T-helper 2 cell treated with Interferon-gamma antibody and Interleukin-4, amounts not matched to agents 5 μg/mL and 100 μg/mL, for 36 hours (primary cell): ENCODE results near the gene BASP1.
"Not testable (repeated sequence)": the region's sequence is repeated elsewhere in the genome, so short reads cannot be mapped to it uniquely, and the experiment has no call there.

Experiments used
- DNase-seq: peaks from one replicate; pipeline ENCODE4 v3.0.0; 2021; ENCODE audit warnings: low spot score
- H3K27ac Mint-ChIP-seq: one replicate; pipeline ENCODE4 v1.8.0; 2021; ENCODE audit warnings: mild to moderate bottlenecking, mixed read lengths
- H3K27me3 Mint-ChIP-seq: one replicate; pipeline ENCODE4 v1.8.0; 2021; ENCODE audit warnings: low read depth, mixed read lengths
- H3K36me3 Mint-ChIP-seq: one replicate; pipeline ENCODE4 v1.8.0; 2021; ENCODE audit warnings: low read depth, mixed read lengths
- H3K4me1 Mint-ChIP-seq: one replicate; pipeline ENCODE4 v1.8.0; 2021; ENCODE audit warnings: low read depth, mixed read lengths
- H3K4me3 Mint-ChIP-seq: one replicate; pipeline ENCODE4 v1.8.0; 2022; ENCODE audit warnings: mild to moderate bottlenecking, moderate library complexity, mixed read lengths
- H3K9me3 Mint-ChIP-seq: one replicate; pipeline ENCODE4 v1.8.0; 2021; ENCODE audit warnings: mixed read lengths

Gene BASP1

GRCh38 chr5:17308326-17309065 is 91.1 kb downstream of the BASP1 start:
- Mint-ChIP-seq H3K27ac (no peak overlapping the region), H3K9me3 (peaks cover 11% of the 10 kb centered on the region), H3K4me3 (no peak overlapping the region), H3K36me3 (no peaks in the 10 kb centered on the region), H3K4me1 (no peaks in the 10 kb centered on the region), H3K27me3 (no peaks in the 10 kb centered on the region)
- no peak for DNase-seq

DNA sequence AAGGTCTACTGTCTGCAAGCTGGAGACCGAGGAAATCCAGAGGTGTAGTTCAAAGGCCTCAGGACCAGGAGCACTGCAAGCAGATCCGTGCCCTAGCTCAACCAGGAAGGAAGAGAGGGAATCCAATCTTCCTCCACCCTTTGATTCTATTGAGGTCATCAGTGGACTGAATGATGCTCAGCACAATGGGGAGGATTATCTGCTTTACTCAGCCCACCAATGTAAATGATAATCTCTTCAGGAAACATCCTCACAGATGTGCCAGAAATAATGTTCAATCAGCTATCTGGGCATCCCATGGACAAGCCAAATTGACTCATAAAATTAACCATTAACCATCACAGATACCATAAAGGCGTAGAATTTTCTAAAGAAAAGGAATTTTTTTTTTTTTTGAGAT is 92.0 kb downstream of the BASP1 start:
- Mint-ChIP-seq H3K36me3 (no peaks in the 10 kb centered on the region), H3K4me1 (no peaks in the 10 kb centered on the region), H3K27me3 (no peaks in the 10 kb centered on the region), H3K9me3 (peaks cover 11% of the 10 kb centered on the region), H3K4me3 (no peak overlapping the region), H3K27ac (no peak overlapping the region)
- no peak for DNase-seq

DNA sequence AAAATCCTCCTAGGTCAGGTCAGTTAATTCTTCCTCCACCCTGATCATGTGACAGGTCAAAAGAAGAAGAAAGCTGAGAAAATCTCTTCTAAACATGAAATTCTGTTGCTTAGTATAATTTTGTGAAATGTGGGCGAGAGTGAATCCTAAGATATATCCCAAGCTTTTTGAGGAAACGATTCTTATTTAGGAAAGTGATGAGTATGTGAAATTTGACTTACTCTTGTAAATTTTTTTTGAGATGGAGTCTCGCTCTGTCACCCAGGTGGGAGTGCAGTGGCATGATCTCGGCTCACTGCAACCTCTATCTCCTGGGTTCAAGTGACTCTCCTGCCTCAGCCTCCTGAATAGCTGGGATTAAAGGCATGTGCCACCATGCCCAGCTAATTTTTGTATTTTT is 93.1 kb downstream of the BASP1 start:
- not testable (repeated sequence) for H3K36me3 Mint-ChIP-seq, H3K4me3 Mint-ChIP-seq, H3K4me1 Mint-ChIP-seq, H3K27me3 Mint-ChIP-seq, DNase-seq, H3K27ac Mint-ChIP-seq
- peaks cover 15% of the 10 kb centered on the region for H3K9me3 Mint-ChIP-seq

DNA sequence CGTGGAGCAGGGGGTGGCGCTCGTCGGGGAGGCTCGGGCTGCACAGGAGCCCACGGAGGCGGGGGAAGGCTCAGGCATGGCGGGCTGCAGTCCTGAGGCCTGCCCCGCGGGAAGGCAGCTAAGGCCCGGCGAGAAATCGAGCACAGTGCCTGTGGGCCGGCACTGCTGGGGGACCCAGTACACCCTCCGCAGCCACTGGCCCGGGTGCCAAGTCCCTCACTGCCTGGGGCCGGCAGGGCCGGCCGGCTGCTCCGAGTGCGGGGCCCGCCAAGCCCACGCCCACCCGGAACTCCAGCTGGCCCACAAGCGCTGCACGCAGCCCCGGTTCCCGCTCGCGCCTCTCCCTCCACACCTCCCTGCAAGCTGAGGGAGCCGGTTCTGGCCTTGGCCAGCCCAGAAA is 94.4 kb downstream of the BASP1 start:
- H3K4me3 Mint-ChIP-seq, H3K27me3 Mint-ChIP-seq, H3K27ac Mint-ChIP-seq, H3K36me3 Mint-ChIP-seq, DNase-seq, H3K4me1 Mint-ChIP-seq: not testable (repeated sequence)
- peaks cover 18% of the 10 kb centered on the region for H3K9me3 Mint-ChIP-seq

GRCh38 chr5:17312358-17312757 is 94.9 kb downstream of the BASP1 start:
- Mint-ChIP-seq H3K4me3 (no peak overlapping the region), H3K9me3 (peaks cover 19% of the 10 kb centered on the region), H3K36me3 (no peaks in the 10 kb centered on the region), H3K27me3 (no peaks in the 10 kb centered on the region), H3K4me1 (no peaks in the 10 kb centered on the region), H3K27ac (no peak overlapping the region)
- no peak for DNase-seq

- Mint-ChIP-seq H3K27ac (no peak overlapping the region), H3K9me3 (peaks cover 27% of the 10 kb centered on the region)
Measured at GRCh38 chr5:17314907-17315471, 97.6 kb downstream of the BASP1 start.

DNA sequence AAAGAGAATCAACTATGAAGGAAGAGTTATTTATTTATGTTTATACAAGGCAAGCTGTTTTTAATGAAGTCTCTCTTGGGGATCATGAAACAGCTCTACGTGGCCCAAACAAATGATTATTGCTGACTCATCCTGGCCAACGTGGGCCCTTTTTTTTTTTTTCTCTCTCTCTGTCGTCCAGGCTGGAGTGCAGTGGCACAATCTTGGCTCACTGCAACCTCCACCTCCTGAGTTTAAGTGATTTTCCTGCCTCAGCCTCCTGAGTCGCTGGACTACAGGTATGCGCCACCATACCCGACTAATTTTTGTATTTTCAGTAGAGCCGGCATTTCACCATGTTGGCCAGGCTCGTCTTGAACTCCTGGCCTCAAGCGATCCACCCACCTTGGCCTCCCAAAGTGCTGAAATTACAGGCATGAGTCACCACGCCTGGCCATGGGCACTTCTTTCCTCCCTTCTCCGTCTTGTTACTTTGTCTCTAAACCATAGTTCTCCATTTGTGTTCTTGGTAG is 98.3 kb downstream of the BASP1 start:
- DNase-seq = no peak
- Mint-ChIP-seq H3K9me3 (peaks cover 30% of the 10 kb centered on the region), H3K27me3 (no peaks in the 10 kb centered on the region), H3K4me3 (no peak overlapping the region), H3K27ac (no peak overlapping the region), H3K36me3 (no peaks in the 10 kb centered on the region), H3K4me1 (no peaks in the 10 kb centered on the region)

More at GRCh38 chr5:17314907-17315471, 97.6 kb downstream of the BASP1 start:
- Mint-ChIP-seq H3K36me3 (no peaks in the 10 kb centered on the region), H3K27me3 (no peaks in the 10 kb centered on the region), H3K4me3 (no peak overlapping the region), H3K4me1 (no peaks in the 10 kb centered on the region)
- DNase-seq = no peak

DNA sequence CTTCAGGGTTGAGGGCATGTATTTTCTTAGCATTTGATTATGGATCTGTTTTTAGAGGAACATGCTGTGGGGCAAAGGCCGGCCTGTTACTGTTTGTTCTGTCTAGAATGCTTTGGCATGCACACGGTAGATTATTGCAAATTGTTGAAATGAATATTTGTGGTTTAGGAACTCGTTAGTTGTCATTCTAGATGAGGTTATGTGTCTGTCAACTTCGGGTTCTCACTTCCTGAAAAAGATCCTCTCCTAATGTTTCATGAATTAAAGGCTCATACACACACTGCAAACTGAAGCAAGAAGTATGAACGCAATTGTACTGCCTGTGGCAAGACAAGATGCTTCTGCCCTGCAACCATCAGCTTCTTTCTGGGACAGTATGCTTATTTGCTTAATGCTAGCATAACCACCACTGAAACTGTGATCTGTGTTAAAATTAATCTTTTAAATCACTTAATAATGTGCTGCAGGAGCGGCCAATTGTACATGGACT is 99.6 kb downstream of the BASP1 start:
- peaks cover 30% of the 10 kb centered on the region for H3K9me3 Mint-ChIP-seq
- no peaks in the 10 kb centered on the region for H3K4me1 Mint-ChIP-seq
- H3K4me3 Mint-ChIP-seq = no peak overlapping the region
- H3K27me3 Mint-ChIP-seq = no peaks in the 10 kb centered on the region
- no peak overlapping the region for H3K27ac Mint-ChIP-seq
- DNase-seq = no peak
- no peaks in the 10 kb centered on the region for H3K36me3 Mint-ChIP-seq

DNA sequence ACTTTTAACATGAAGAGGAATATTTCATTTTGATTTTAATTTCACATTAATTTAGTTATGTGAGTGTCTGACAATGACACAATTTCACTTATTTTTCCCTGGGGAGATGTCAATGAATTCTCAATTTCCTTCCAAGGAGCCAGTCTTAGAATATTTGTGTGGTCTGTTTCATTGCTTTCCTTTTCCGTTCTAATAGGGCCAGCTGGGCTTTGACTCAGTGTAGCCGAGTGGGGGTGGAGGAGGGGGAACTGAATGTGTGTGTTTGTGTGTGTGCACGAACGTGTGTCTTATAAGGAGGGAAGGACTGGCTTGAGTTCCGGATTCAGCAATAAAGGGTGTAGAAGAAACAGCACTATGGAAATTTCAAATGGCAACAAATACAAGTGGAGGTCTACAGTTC is 100.0 kb downstream of the BASP1 start:
- H3K27ac Mint-ChIP-seq = no peak overlapping the region
- no peaks in the 10 kb centered on the region for H3K27me3 Mint-ChIP-seq
- no peak for DNase-seq

DNA sequence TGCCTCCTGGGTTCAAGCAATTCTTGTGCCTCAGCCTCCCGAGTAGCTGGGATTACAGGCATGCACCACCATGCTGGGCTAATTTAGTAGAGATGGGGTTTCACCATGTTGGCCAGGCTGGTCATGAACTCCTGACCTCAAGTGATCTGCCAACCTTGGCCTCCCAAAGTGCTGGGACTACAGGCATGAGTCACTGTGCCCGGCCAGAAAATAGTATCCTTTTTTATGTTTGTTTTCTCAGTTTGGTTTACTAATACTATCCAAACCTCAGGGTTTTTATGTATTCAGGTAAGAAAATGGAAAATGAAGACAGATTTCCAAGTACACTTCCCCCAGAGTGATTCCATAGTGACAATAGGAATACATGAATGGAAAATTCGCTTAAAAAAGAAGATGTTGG is 101.7 kb downstream of the BASP1 start:
- H3K4me3 Mint-ChIP-seq, H3K4me1 Mint-ChIP-seq, H3K27me3 Mint-ChIP-seq, H3K27ac Mint-ChIP-seq, DNase-seq, H3K36me3 Mint-ChIP-seq: not testable (repeated sequence)
- H3K9me3 Mint-ChIP-seq = peaks cover 30% of the 10 kb centered on the region

More for the DNA sequence above, 100.0 kb downstream of the BASP1 start:
- no peaks in the 10 kb centered on the region for H3K4me1 Mint-ChIP-seq
- H3K9me3 Mint-ChIP-seq = peaks cover 30% of the 10 kb centered on the region
- no peak overlapping the region for H3K4me3 Mint-ChIP-seq
- no peaks in the 10 kb centered on the region for H3K36me3 Mint-ChIP-seq

GRCh38 chr5:17325770-17326599 is 108.6 kb downstream of the BASP1 start:
- Mint-ChIP-seq H3K27ac (no peak overlapping the region), H3K4me3 (no peak overlapping the region), H3K4me1 (no peaks in the 10 kb centered on the region), H3K36me3 (no peaks in the 10 kb centered on the region), H3K27me3 (no peaks in the 10 kb centered on the region), H3K9me3 (peaks cover 16% of the 10 kb centered on the region)
- no peak for DNase-seq
